Brain pericyte (primary cell): Measurements from ENCODE around the gene DPEP2NB.
A peak's percentile ranks its signal among the peaks of the same experiment; 100 is the strongest.
"Not testable (repeated sequence)": the region's sequence is repeated elsewhere in the genome, so short reads cannot be mapped to it uniquely, and the experiment has no call there.

Experiments used
- DNase-seq: peaks from one replicate; pipeline ENCODE4 v3.0.0-alpha.2; 2012; ENCODE audit warnings: low read depth, low spot score

DPEP2NB gene

GRCh38 chr16:68015681-68016080 is at the start of gene DPEP2NB:
TSS of gene DPEP2NB (minus strand) at chr16:68015911. CDS start at chr16:68015770, 141 bp downstream.
- no peak for DNase-seq

GRCh38 chr16:68064791-68065365 is 49.2 kb upstream of the DPEP2NB start:
- no peak for DNase-seq

- DNase-seq, result no peak
Measured at GRCh38 chr16:68062910-68063393, 47.2 kb upstream of the DPEP2NB start.

- DNase-seq, result no peak
Measured at GRCh38 chr16:68061396-68061795, 45.7 kb upstream of the DPEP2NB start.

GRCh38 chr16:68059804-68060203 is 44.1 kb upstream of the DPEP2NB start:
- no peak for DNase-seq

- DNase-seq, result no peak
Measured at GRCh38 chr16:68055395-68055794, 39.7 kb upstream of the DPEP2NB start.

GRCh38 chr16:68049449-68049848 is 33.7 kb upstream of the DPEP2NB start:
- no peak for DNase-seq

- DNase-seq, result no peak
Measured at GRCh38 chr16:68047987-68048386, 32.3 kb upstream of the DPEP2NB start.

GRCh38 chr16:68046106-68046505 is 30.4 kb upstream of the DPEP2NB start:
- DNase-seq, result no peak

GRCh38 chr16:68041783-68042182 is 26.1 kb upstream of the DPEP2NB start:
- no peak for DNase-seq

GRCh38 chr16:68040506-68041288 is 25.0 kb upstream of the DPEP2NB start:
- no peak for DNase-seq

- no peak for DNase-seq
Measured at GRCh38 chr16:68037841-68038597, 22.3 kb upstream of the DPEP2NB start.

- no peak for DNase-seq
Measured at GRCh38 chr16:68035227-68035626, 19.5 kb upstream of the DPEP2NB start.

- no peak for DNase-seq
Measured at GRCh38 chr16:68033101-68033500, 17.4 kb upstream of the DPEP2NB start.

GRCh38 chr16:68031951-68032350 is 16.2 kb upstream of the DPEP2NB start:
- DNase-seq, result no peak

GRCh38 chr16:68030108-68030507 is 14.4 kb upstream of the DPEP2NB start:
- not testable (repeated sequence) for DNase-seq

- DNase-seq, result no peak
Measured at GRCh38 chr16:68028996-68029395, 13.3 kb upstream of the DPEP2NB start.

- DNase-seq, result peak; percentile 89
Measured at GRCh38 chr16:68022728-68023537, 7.2 kb upstream of the DPEP2NB start, which contains the start of the genes DDX28 and DUS2. TSS of gene DDX28 (minus strand) at chr16:68023232. CDS start at chr16:68023202, 30 bp downstream. TSS of gene DUS2 (plus strand) at chr16:68023284. CDS start at chr16:68038024, 14,740 bp downstream.

- no peak for DNase-seq
Measured at GRCh38 chr16:68022278-68022727, 6.6 kb upstream of the DPEP2NB start.

- DNase-seq, result no peak
Measured at GRCh38 chr16:68021490-68021889, 5.8 kb upstream of the DPEP2NB start.

- DNase-seq, result no peak
Measured at GRCh38 chr16:68019167-68019680, 3.5 kb upstream of the DPEP2NB start.
